Glutamatergic neuron (in vitro differentiated cells): ENCODE measurements around the gene STAP2. TPM values are rescaled to one million over a fixed set of nuclear protein-coding genes. Genes with fewer than 3 reads are reported as not detected.
A peak's percentile ranks its signal among the peaks of the same experiment; 100 is the strongest.

Experiments used
- DNase-seq: peaks from one replicate; pipeline ENCODE4 v3.0.0; 2022
- H3K27ac Mint-ChIP-seq: one replicate; pipeline ENCODE4 v1.8.0; 2020; ENCODE audit warnings: mild to moderate bottlenecking, mixed read lengths, inconsistent platforms; ENCODE audit not compliant: unreplicated experiment
- H3K27me3 Mint-ChIP-seq: one replicate; pipeline ENCODE4 v1.8.0; 2020; ENCODE audit warnings: mild to moderate bottlenecking, moderate library complexity, mixed read lengths, inconsistent platforms; ENCODE audit not compliant: unreplicated experiment
- H3K36me3 Mint-ChIP-seq: one replicate; pipeline ENCODE4 v1.8.0; 2020; ENCODE audit warnings: mild to moderate bottlenecking, mixed read lengths, inconsistent platforms; ENCODE audit not compliant: unreplicated experiment
- H3K4me1 Mint-ChIP-seq: one replicate; pipeline ENCODE4 v1.8.0; 2020; ENCODE audit warnings: mild to moderate bottlenecking, low read depth, mixed read lengths, inconsistent platforms; ENCODE audit not compliant: unreplicated experiment
- H3K4me3 Mint-ChIP-seq: one replicate; pipeline ENCODE4 v1.8.0; 2020; ENCODE audit warnings: mild to moderate bottlenecking, mixed read lengths, inconsistent platforms; ENCODE audit not compliant: unreplicated experiment
- H3K9me3 Mint-ChIP-seq: one replicate; pipeline ENCODE4 v1.8.0; 2020; ENCODE audit warnings: mild to moderate bottlenecking, moderate library complexity, mixed read lengths, inconsistent platforms; ENCODE audit not compliant: unreplicated experiment
- CTCF ChIP-seq: fragments of 200-600 bp; sonication (generic); IDR thresholded peaks from one replicate; pipeline ENCODE4 v1.5.0; 2021; ENCODE audit not compliant: partially characterized antibody, unreplicated experiment
- total RNA-seq: library from RNA; stranded (reverse); fragmentation: NEBNext Ultra II Directional; extraction: Animal tissue kit (Norgen Biotek cat#: 25700); gene quantifications from one replicate; pipeline ENCODE4 v1.2.1, GENCODE V29; 2021; ENCODE audit not compliant: unreplicated experiment

STAP2 gene
- total RNA-seq, 1 donor from 2014 or later, result 18.1 TPM

- no peak for DNase-seq
- Mint-ChIP-seq H3K27me3 (peaks cover 25% of the 10 kb centered on the region), H3K36me3 (no peaks in the 10 kb centered on the region), H3K4me1 (peaks cover 17% of the 10 kb centered on the region), H3K4me3 (no peak overlapping the region), H3K27ac (peak overlapping the region; percentile 33), H3K9me3 (peaks cover 18% of the 10 kb centered on the region)
- no peak for TF ChIP-seq CTCF
Measured at GRCh38 chr19:4362831-4363545, 24.4 kb upstream of the STAP2 start.

GRCh38 chr19:4362101-4362828, 23.6 kb upstream of the STAP2 start:
- Mint-ChIP-seq H3K9me3 (peaks cover 15% of the 10 kb centered on the region), H3K36me3 (no peaks in the 10 kb centered on the region), H3K27me3 (peaks cover 22% of the 10 kb centered on the region), H3K4me3 (peak overlapping the region; percentile 28), H3K27ac (peak overlapping the region; percentile 73), H3K4me1 (peaks cover 11% of the 10 kb centered on the region)
- DNase-seq, result no peak
- no peak for TF ChIP-seq CTCF

- Mint-ChIP-seq H3K27me3 (peaks cover 16% of the 10 kb centered on the region), H3K4me3 (no peak overlapping the region), H3K27ac (peak overlapping the region; percentile 95), H3K4me1 (peaks cover 10% of the 10 kb centered on the region), H3K36me3 (no peaks in the 10 kb centered on the region), H3K9me3 (peaks cover 12% of the 10 kb centered on the region)
- no peak for TF ChIP-seq CTCF
- DNase-seq, result no peak
Measured at GRCh38 chr19:4361152-4362046, 22.8 kb upstream of the STAP2 start.

- DNase-seq, result peak; percentile 78
Measured at GRCh38 chr19:4360641-4361151, 22.1 kb upstream of the STAP2 start.

More at GRCh38 chr19:4360641-4361151, 22.1 kb upstream of the STAP2 start:
- Mint-ChIP-seq H3K27me3 (peaks cover 14% of the 10 kb centered on the region), H3K9me3 (peaks cover 12% of the 10 kb centered on the region), H3K27ac (peak overlapping the region; percentile 95), H3K4me1 (peaks cover 10% of the 10 kb centered on the region), H3K36me3 (no peaks in the 10 kb centered on the region), H3K4me3 (peak overlapping the region; percentile 46)
- peak; percentile 29 for TF ChIP-seq CTCF
